ENCODE measurements around the gene TRIOBP.

GRCh38 chr22:37663521-37664140 lies 33.2 kb upstream of the TRIOBP start:
- TF ChIP-seq, protein P1, sequence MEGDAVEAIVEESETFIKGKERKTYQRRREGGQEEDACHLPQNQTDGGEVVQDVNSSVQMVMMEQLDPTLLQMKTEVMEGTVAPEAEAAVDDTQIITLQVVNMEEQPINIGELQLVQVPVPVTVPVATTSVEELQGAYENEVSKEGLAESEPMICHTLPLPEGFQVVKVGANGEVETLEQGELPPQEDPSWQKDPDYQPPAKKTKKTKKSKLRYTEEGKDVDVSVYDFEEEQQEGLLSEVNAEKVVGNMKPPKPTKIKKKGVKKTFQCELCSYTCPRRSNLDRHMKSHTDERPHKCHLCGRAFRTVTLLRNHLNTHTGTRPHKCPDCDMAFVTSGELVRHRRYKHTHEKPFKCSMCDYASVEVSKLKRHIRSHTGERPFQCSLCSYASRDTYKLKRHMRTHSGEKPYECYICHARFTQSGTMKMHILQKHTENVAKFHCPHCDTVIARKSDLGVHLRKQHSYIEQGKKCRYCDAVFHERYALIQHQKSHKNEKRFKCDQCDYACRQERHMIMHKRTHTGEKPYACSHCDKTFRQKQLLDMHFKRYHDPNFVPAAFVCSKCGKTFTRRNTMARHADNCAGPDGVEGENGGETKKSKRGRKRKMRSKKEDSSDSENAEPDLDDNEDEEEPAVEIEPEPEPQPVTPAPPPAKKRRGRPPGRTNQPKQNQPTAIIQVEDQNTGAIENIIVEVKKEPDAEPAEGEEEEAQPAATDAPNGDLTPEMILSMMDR (conservative IDR thresholded peaks at IDR 0.05; ENCODE audit: low read depth, low read length): no peak
- no peak for TF ChIP-seq EZH2 (IDR thresholded peaks at IDR 0.05; ENCODE audit: borderline replicate concordance, low read depth, low read length, poor library complexity, severe bottlenecking)
